C4-2B (cell line): ENCODE data around the gene UBE2E2.

Experiments
- CTCF ChIP-seq: fragments of 450-650 bp; conservative IDR thresholded peaks from 2 replicates; pipeline ENCODE4 v1.5.1; 2017; ENCODE audit warnings: mild to moderate bottlenecking
- ZFX ChIP-seq: fragments of 450-650 bp; IDR thresholded peaks from 2 replicates; pipeline ENCODE4 v1.6.1; 2017

GRCh38 chr3:23455775-23456174, 252.6 kb downstream of the UBE2E2 start:
- TF ChIP-seq CTCF, result no peak
- TF ChIP-seq ZFX, result no peak
